IPS-11a (cell line): ENCODE measurements around the gene MRPL52.
A peak's percentile ranks its signal among the peaks of the same experiment; 100 is the strongest.
"Not testable (repeated sequence)": the region's sequence is repeated elsewhere in the genome, so short reads cannot be mapped to it uniquely, and the experiment has no call there.

ENCODE experiments used
- H3K4me3 ChIP-seq: one replicate; pipeline ENCODE4 v1.5.1; 2013; ENCODE audit warnings: low read depth, low read length, control low read depth

Gene MRPL52

DNA sequence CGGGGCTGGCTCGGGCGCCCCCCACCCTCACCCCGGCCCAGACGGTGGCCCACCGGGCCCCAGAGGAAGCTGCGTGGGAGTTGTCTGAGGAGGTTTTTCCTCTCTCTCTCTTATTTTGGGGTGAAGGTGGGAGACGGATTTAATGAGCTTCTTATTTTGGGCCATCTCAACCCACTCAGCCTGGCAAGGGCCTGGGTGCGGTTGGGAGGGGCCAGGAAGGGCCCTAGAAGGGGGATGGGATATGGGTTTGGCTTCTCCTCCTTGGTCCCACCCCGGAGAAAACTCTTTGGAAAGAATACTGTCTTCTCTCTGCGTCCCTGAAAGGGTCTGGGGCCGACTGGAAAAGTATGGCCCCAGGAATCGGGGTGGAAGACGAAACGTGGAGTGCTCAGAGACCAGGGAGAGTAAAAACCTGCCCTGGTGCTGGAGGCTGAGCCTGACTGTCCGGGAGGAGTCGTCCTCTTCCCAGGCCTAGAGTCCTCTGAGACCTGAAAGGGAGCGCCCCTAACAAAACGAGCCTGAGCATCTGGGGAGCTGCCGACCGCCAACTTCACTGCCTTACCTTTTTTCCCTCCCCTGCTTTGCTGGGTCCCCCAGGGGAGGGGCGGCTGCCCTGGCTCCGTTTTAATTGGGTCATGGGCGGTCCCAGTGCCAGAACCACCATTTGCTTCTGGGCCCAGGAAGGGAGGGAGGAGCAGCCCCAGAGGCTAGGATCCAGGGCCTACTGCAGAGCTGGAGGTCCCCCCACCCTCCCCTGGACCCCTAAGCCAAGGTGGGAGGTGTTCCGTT is 8.3 kb downstream of the MRPL52 start:
- peak overlapping the region; percentile 82 for H3K4me3 ChIP-seq

DNA sequence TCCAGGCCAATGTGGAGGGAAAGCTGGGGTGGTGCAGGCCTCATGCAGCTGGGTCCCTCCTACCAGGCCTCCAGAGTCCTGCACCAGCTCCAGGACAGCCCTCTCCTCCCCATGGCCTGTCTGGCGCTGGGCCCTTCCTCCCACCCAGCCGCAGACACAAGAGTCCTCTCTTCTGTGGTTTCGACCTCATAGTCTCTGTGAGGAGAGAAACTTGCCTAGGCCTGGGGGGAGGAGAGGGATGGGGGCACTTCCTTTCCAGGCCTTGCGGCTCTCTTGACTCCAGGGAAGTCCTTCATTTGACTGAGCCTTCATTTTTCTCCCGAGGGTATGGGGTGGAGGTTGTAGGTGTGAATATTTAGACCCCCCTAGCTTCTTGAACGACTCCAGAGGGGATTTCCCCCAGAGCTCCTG is 8.9 kb downstream of the MRPL52 start:
- no peak overlapping the region for H3K4me3 ChIP-seq

DNA sequence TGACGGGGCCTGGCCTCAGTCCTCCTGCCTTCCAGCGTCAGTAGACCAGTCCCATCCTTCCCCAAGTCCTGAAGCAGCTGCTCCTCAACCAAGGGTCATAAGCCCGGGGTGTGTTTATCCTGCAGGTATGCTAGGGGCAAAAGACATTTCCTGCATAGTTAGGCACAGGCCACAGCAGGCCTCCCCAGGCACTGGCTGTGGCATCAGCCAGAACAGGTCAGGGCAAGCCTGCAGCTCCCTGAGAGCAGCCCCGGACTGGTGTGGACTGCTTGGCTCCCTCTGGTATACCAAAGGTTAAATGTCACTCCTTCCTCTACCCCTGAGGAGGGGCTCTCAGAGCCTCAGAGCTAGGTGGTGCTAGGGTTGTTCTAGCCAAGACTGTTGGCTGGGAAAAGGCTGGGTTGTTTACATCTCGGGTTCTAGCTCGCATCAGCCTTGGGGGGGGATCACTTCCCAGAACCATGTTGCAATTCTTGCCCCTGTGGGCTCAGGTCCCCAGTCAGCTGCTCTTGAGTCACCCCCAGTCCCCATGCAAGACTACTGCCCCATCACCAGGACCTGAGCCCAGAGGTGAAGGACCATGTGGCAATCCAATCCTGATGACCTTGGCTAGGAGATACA is 9.6 kb downstream of the MRPL52 start:
- H3K4me3 ChIP-seq: no peak overlapping the region

DNA sequence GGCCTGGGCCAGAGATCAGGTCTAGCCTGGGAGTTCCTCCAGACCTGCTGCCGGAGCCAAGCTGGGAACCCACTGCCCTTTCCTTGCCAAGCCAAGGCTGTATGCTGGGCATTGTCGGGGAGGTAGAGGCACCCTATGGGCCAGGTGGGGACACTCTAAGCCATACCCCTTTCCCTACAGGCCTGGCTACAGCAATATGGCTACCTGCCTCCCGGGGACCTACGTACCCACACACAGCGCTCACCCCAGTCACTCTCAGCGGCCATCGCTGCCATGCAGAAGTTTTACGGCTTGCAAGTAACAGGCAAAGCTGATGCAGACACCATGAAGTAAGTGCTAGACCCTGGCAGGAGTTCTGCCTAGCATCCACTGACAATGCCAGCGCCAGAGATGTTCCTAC is 11.6 kb downstream of the MRPL52 start:
- no peak overlapping the region for H3K4me3 ChIP-seq

DNA sequence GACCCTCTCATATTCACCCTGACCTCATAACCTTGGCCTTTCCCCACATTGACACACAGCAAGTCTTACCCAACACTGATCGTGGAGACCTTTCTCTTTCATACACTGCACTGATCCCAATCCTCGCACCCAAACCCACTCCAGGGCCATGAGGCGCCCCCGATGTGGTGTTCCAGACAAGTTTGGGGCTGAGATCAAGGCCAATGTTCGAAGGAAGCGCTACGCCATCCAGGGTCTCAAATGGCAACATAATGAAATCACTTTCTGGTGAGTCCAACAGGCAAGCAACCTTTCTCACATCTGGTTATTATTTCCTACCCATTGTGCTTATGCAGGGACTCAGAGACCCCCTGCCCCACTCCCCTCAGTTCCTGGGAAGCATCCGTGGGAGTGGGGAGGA is 12.1 kb downstream of the MRPL52 start:
- no peak overlapping the region for H3K4me3 ChIP-seq

DNA sequence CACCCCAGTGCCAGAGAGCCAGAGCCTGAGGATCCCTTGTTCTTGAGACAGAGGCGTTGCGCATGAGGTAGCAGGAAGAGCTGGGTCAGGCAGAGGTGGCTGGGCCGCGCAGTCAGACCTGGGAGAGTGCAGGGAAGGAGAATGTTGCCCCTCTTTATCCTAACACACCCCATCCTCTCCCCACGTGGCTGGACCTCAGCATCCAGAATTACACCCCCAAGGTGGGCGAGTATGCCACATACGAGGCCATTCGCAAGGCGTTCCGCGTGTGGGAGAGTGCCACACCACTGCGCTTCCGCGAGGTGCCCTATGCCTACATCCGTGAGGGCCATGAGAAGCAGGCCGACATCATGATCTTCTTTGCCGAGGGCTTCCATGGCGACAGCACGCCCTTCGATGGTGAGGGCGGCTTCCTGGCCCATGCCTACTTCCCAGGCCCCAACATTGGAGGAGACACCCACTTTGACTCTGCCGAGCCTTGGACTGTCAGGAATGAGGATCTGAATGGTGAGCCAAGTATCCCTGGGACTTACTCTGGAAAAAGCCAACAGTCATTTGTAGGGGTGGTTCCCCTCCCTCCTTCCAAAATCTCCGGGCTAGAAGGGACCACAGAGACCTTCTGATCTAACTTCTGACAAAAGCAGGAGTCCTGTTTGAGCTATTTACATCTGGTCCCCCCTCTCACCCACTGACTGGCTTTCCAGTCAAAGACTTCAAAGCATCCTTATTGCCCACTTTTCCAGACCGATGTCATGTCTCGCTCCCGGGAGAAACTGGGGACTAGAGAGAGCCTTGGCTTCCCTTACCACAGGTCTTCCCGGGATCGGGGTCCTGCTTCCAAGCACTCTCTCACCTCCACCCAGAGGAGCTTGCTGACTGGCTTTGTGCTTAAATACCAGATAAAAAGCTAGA is 12.8 kb downstream of the MRPL52 start:
- H3K4me3 ChIP-seq: no peak overlapping the region

DNA sequence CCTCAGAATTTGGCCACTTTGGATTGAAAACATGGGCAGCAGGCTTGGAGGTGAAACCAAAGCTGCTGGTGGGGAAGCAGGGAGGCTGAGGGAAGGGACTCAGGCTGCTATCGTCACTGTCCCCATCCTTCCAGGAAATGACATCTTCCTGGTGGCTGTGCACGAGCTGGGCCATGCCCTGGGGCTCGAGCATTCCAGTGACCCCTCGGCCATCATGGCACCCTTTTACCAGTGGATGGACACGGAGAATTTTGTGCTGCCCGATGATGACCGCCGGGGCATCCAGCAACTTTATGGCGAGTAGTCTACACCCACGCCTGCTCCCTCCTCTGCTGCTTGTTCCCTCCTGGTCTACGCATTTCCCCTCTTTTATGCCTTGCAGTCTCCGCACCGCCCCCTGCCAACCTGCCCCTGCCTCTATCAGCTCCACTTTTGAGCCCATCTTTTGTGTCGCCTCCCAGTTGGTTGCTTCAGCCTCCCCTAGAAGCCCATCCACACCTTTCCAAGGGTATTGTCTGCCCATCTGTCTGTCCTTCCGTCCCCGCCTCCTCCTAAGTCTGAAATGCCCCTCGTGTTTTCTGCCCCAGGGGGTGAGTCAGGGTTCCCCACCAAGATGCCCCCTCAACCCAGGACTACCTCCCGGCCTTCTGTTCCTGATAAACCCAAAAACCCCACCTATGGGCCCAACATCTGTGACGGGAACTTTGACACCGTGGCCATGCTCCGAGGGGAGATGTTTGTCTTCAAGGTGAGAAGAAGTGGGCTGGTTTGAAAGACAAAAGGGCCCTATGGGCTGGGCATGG is 13.6 kb downstream of the MRPL52 start:
- H3K4me3 ChIP-seq: no peak overlapping the region

DNA sequence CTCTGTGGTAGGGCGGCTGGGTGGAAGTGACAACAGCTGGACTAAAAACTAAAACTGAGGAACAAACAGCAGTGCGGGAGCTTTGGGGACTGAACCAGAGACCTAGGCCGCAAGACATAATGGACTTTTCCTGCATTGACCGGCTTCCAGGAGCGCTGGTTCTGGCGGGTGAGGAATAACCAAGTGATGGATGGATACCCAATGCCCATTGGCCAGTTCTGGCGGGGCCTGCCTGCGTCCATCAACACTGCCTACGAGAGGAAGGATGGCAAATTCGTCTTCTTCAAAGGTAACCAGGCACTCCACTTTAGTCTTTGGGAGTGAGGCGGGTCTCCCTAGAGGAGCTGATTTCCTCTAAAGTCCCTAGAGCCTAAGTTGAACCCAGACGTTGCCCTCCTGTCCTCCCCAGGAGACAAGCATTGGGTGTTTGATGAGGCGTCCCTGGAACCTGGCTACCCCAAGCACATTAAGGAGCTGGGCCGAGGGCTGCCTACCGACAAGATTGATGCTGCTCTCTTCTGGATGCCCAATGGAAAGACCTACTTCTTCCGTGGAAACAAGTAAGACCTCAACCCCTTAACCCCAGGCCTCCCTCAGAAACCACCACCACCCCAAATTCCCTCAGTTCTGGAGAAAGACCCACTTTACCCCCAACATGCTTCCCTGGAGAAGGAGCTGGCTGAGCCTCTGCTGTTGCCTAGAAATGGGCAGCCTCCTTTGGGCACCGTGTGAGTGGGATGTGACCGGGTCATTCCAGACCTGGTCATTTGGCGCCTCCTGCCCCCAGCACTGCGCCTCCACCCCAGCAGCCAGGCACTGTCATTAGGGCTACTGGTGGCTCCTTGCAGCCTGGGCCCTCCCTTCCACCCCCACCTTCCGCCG is 14.8 kb downstream of the MRPL52 start:
- no peak overlapping the region for H3K4me3 ChIP-seq

DNA sequence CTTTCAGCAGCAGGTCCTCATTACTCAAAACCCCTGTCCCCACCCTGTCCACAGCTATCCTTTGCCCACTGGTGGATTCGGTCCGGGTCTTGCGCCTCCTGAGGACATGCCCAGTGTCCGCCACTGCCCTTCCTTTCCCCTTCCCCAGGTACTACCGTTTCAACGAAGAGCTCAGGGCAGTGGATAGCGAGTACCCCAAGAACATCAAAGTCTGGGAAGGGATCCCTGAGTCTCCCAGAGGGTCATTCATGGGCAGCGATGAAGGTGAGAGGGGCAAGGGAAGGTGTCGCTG is 15.4 kb downstream of the MRPL52 start:
- H3K4me3 ChIP-seq: no peak overlapping the region

DNA sequence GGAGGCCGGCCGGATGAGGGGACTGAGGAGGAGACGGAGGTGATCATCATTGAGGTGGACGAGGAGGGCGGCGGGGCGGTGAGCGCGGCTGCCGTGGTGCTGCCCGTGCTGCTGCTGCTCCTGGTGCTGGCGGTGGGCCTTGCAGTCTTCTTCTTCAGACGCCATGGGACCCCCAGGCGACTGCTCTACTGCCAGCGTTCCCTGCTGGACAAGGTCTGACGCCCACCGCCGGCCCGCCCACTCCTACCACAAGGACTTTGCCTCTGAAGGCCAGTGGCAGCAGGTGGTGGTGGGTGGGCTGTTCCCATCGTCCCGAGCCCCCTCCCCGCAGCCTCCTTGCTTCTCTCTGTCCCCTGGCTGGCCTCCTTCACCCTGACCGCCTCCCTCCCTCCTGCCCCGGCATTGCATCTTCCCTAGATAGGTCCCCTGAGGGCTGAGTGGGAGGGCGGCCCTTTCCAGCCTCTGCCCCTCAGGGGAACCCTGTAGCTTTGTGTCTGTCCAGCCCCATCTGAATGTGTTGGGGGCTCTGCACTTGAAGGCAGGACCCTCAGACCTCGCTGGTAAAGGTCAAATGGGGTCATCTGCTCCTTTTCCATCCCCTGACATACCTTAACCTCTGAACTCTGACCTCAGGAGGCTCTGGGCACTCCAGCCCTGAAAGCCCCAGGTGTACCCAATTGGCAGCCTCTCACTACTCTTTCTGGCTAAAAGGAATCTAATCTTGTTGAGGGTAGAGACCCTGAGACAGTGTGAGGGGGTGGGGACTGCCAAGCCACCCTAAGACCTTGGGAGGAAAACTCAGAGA is 16.3 kb downstream of the MRPL52 start:
- no peak overlapping the region for H3K4me3 ChIP-seq

DNA sequence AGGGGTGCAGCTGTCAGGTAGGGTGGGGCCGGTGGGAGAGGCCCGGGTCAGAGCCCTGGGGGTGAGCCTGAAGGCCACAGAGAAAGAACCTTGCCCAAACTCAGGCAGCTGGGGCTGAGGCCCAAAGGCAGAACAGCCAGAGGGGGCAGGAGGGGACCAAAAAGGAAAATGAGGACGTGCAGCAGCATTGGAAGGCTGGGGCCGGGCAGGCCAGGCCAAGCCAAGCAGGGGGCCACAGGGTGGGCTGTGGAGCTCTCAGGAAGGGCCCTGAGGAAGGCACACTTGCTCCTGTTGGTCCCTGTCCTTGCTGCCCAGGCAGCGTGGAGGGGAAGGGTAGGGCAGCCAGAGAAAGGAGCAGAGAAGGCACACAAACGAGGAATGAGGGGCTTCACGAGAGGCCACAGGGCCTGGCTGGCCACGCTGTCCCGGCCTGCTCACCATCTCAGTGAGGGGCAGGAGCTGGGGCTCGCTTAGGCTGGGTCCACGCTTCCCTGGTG is 17.2 kb downstream of the MRPL52 start:
- no peak overlapping the region for H3K4me3 ChIP-seq

DNA sequence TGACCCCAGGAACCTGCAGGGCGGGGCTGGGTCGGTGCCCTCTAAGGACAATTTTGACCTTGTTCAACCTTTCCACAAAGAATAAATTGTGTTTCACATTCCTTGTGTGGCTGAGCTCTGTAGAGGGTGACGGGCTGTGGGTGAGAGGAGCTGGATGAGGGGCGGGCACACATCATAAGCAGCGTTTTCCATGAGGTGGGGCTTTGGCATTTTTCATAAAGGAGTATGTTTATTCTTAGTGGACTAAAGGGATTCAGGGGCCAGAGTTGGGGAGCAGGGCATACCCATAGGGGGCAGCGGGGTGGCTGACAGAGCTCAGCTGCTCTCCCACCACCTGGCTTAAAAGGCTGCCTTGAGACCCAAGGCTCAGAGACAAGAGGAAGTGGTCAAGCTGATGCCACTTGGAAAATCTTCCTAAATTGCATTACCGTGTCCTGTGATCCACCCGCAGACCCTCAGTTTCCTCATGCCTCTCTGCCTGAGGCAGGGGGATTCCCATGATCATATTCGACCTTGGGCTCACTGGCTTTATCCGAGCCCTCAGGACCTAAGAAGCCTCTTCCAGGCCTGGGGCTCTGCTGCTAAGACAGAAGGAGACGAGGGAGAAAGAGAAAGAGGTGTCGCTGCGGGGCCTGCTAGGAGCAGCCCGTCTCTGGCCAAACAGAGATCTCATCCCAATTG is 18.1 kb downstream of the MRPL52 start:
- H3K4me3 ChIP-seq: no peak overlapping the region

DNA sequence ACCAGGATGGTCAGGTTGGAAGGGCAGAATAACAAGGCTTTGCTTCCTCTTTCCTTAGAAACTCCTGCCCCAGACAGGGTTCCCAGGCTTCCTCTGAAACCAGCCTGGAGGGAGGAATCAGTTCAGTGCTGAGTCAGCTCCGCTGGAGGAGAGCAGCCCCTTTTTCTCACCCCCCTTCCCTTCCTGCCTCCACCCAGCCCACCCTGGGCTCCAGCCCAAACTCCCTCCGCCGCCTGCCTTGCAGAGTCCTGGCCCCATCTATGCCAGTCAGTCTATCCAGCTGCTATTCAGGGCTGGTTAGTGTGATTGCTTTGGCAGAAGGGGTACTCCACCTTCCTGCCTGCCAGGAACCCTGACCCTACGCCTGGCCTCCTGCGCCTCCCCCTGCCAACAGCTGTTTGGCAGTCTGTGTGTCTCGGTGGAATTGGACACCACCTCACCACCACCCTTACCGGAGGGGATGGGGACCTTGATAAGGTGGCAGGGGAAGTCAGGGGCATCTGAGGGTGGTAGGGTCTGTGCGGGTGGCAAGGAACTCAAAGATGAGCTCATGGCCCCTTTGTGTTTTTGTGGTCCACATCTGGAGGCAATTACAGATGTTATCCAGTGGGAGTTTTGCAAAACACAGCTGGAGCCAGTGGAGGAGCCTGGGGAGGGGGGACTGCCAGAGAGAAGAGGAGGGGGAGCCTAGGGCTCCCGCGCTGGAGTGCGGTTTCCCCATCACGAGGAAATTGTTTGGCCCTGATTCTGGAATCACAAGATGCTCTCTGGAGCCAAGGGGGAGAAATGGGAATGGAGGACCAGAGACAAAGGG is 18.9 kb downstream of the MRPL52 start:
- no peak overlapping the region for H3K4me3 ChIP-seq

DNA sequence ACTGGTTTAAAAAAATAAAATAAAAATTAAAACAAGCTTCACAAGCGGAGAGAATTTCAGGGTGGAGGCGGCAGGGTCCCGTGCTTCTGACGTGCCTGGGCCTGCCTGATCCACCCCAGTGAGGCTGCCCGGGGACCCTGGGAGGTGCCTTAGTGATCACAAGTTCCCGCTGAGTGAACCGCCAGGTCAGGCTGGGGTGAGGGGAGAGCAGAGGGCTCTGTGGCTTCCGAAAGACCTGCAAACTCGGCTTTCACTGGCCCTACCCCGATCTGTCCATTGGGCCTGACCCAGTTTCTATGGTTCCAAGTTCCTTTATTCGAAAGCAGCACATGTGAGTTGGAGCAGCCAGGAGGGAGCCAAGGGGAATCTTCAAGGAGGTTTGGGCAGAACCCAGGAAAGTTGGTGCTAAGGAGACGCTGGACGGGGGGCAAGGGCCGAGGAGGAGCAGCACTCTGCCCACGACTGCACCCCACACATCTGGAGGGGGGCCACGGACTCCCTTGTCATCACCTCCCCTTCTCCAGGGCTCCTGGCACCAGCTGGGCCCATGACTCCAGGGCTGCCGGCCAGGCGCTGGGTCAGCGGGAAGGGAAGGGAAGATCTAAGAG is 19.6 kb downstream of the MRPL52 start:
- H3K4me3 ChIP-seq: no peak overlapping the region

DNA sequence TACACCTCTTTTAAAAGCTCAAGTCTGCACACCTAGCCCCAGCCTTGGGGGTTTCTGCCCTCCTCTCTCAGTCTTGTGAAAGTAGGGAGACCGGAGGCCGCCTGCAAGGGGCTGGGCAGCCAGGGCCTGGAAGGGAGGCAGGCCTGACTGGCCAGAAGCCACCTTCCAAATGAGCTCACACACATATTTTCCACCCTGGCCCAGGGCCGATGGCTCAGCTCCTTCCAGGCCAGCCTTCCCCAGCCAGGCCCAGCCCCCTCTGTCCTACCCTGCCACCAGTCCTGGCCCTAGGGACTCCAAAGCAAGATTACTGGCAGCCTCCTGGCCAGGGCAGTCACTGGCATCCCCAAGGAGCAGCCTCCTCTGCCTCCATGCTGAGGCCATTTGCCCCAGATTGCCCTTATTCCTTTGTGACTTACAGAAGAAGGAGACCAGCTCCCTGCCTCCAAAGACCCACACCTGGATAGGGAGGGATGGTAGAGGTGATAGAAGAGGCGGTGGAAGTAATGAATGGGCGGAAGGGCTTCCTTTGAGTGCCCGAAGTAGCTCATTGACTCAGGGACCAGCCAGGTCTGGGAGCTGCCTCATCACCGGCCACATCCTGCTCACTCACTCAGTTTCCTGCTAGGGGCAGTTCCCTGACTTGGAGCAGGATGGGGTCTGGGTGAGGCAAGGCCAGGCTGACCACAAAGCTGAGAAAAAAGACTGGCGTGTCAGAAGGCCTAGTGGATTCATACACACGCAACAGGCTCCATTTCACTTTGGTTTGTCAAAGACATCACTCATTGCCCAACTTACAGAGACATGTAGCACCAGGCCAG is 21.5 kb downstream of the MRPL52 start:
- no peak overlapping the region for H3K4me3 ChIP-seq

DNA sequence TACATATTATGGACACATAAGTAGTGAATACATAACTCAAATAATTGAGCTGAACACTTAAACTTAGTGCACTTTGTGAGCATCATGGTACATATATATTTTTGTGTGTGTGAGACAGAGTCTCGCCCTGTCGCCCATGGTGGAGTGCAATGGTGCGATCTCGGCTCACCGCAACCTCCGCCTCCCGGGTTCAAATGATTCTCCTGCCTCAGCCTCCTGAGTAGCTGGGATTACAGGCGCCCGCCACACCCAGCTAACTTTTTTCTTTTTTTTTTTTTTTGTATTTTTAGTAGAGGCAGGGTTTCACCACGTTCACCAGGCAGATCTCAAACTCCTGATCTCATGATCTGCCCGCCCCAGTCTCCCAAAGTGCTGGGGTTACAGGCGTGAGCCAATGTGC is 22.5 kb downstream of the MRPL52 start:
- not testable (repeated sequence) for H3K4me3 ChIP-seq

DNA sequence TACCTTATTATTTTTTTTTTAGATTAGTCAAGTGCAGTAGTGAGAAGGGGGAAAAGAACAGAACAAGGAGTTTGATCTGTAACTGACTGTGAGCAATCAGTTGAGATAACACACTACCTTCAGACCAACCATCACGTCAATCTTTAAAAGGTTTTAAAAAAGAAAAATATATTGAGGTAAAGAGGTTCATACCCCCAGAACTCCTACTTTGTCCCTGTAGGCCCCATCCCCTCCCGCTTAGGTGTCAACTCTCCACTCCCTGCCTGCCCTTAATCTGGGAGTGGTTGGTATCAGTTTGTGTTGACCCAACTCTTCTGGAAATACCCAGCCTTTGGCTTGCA is 22.9 kb downstream of the MRPL52 start:
- no peak overlapping the region for H3K4me3 ChIP-seq
